DMS153 treated with DMSO at 0.1 percent for 48 hours (cell line): Measurements from ENCODE around the gene CELSR1.
"Not testable (repeated sequence)": the region's sequence is repeated elsewhere in the genome, so short reads cannot be mapped to it uniquely, and the experiment has no call there.

Experiments used
- DNase-seq: peaks from one replicate; lab custom pipeline; 2025; ENCODE audit not compliant: unreplicated experiment; lab: John Stamatoyannopoulos, UW

The CELSR1 gene

GRCh38 chr22:46533070-46533833 is 4.2 kb downstream of the CELSR1 start:
- no peak for DNase-seq

GRCh38 chr22:46532416-46532815 is 5.0 kb downstream of the CELSR1 start:
- no peak for DNase-seq

GRCh38 chr22:46531581-46532175 is 5.7 kb downstream of the CELSR1 start:
- DNase-seq, result no peak

GRCh38 chr22:46528121-46528610 is 9.3 kb downstream of the CELSR1 start:
- peak; percentile 39 for DNase-seq

GRCh38 chr22:46526244-46526839 is 11.1 kb downstream of the CELSR1 start:
- DNase-seq, result no peak

GRCh38 chr22:46525389-46526243 is 11.8 kb downstream of the CELSR1 start:
- no peak for DNase-seq

GRCh38 chr22:46524203-46524740 is 13.1 kb downstream of the CELSR1 start:
- no peak for DNase-seq

- no peak for DNase-seq
Observed at GRCh38 chr22:46522797-46523196, 14.6 kb downstream of the CELSR1 start.

- DNase-seq, result no peak
Observed at GRCh38 chr22:46521994-46522393, 15.4 kb downstream of the CELSR1 start.

GRCh38 chr22:46520880-46521279 is 16.5 kb downstream of the CELSR1 start:
- no peak for DNase-seq

GRCh38 chr22:46519377-46519776 is 18.0 kb downstream of the CELSR1 start:
- DNase-seq, result no peak

- DNase-seq, result no peak
Observed at GRCh38 chr22:46518542-46519325, 18.7 kb downstream of the CELSR1 start.

GRCh38 chr22:46518038-46518437 is 19.4 kb downstream of the CELSR1 start:
- no peak for DNase-seq

GRCh38 chr22:46517255-46517761 is 20.1 kb downstream of the CELSR1 start:
- DNase-seq, result no peak

GRCh38 chr22:46516638-46517037 is 20.8 kb downstream of the CELSR1 start:
- no peak for DNase-seq

- DNase-seq, result not testable (repeated sequence)
Observed at GRCh38 chr22:46516112-46516487, 21.3 kb downstream of the CELSR1 start.

- no peak for DNase-seq
Observed at GRCh38 chr22:46515208-46516111, 22.0 kb downstream of the CELSR1 start.

GRCh38 chr22:46514592-46515207 is 22.7 kb downstream of the CELSR1 start:
- DNase-seq, result no peak
